Type B pancreatic cell (in vitro differentiated cells): ENCODE results near the gene CYP4Z1. TPM values are rescaled to one million over a fixed set of nuclear protein-coding genes. Genes with fewer than 3 reads are reported as not detected.
"Not testable (repeated sequence)": the region's sequence is repeated elsewhere in the genome, so short reads cannot be mapped to it uniquely, and the experiment has no call there.

Experiments used
- DNase-seq: peaks from one replicate; pipeline ENCODE4 v3.0.0; 2021; ENCODE audit warnings: mixed read lengths; ENCODE audit not compliant: unreplicated experiment; ENCODE audit errors: extremely low spot score
- H3K27ac Mint-ChIP-seq: 2 replicates; pipeline ENCODE4 v1.8.0; 2021; ENCODE audit warnings: mild to moderate bottlenecking, mixed read lengths
- H3K27me3 Mint-ChIP-seq: 2 replicates; pipeline ENCODE4 v1.8.0; 2021; ENCODE audit warnings: mixed read lengths
- H3K36me3 Mint-ChIP-seq: 2 replicates; pipeline ENCODE4 v1.8.0; 2021; ENCODE audit warnings: mixed read lengths
- H3K4me1 Mint-ChIP-seq: one replicate; pipeline ENCODE4 v1.8.0; 2021; ENCODE audit warnings: mixed read lengths; ENCODE audit not compliant: unreplicated experiment
- H3K4me3 Mint-ChIP-seq: 2 replicates; pipeline ENCODE4 v1.8.0; 2021; ENCODE audit warnings: mild to moderate bottlenecking, mixed read lengths
- H3K9me3 Mint-ChIP-seq: 2 replicates; pipeline ENCODE4 v1.8.0; 2021; ENCODE audit warnings: mixed read lengths
- CTCF ChIP-seq: fragments of 200-600 bp; sonication (generic); conservative IDR thresholded peaks from 2 replicates; pipeline ENCODE4 v1.5.0; 2021; ENCODE audit warnings: antibody characterized with exemption, mild to moderate bottlenecking
- total RNA-seq: library from RNA; stranded (reverse); gene quantifications from 2 replicates; pipeline ENCODE4 v1.2.1, GENCODE V29; 2021; ENCODE audit warnings: low replicate concordance

The CYP4Z1 gene
- total RNA-seq, 1 donor from 2014 or later: not detected

- Mint-ChIP-seq H3K4me1 (no peaks in the 10 kb centered on the region), H3K36me3 (no peaks in the 10 kb centered on the region), H3K27me3 (peaks cover 19% of the 10 kb centered on the region)
Measured at GRCh38 chr1:47128221-47128620, 61.2 kb downstream of the CYP4Z1 start.

GRCh38 chr1:47128854-47129253 is 61.8 kb downstream of the CYP4Z1 start:
- not testable (repeated sequence) for H3K4me1 Mint-ChIP-seq, H3K36me3 Mint-ChIP-seq, H3K27ac Mint-ChIP-seq, H3K4me3 Mint-ChIP-seq, DNase-seq, H3K9me3 Mint-ChIP-seq
- H3K27me3 Mint-ChIP-seq: peaks cover 20% of the 10 kb centered on the region

More at GRCh38 chr1:47128221-47128620, 61.2 kb downstream of the CYP4Z1 start:
- H3K4me3 Mint-ChIP-seq: no peak overlapping the region
- TF ChIP-seq CTCF: no peak
- DNase-seq: no peak
- no peak overlapping the region for H3K27ac Mint-ChIP-seq
- no peaks in the 10 kb centered on the region for H3K9me3 Mint-ChIP-seq

- not testable (repeated sequence) for H3K9me3 Mint-ChIP-seq, H3K4me1 Mint-ChIP-seq, DNase-seq, H3K4me3 Mint-ChIP-seq, H3K36me3 Mint-ChIP-seq, H3K27ac Mint-ChIP-seq
- peaks cover 25% of the 10 kb centered on the region for H3K27me3 Mint-ChIP-seq
Measured at GRCh38 chr1:47129489-47130230, 62.6 kb downstream of the CYP4Z1 start.

GRCh38 chr1:47132665-47133064 is 65.6 kb downstream of the CYP4Z1 start:
- not testable (repeated sequence) for DNase-seq, H3K4me3 Mint-ChIP-seq, H3K4me1 Mint-ChIP-seq, H3K9me3 Mint-ChIP-seq, H3K36me3 Mint-ChIP-seq, H3K27ac Mint-ChIP-seq
- peaks cover 34% of the 10 kb centered on the region for H3K27me3 Mint-ChIP-seq

- Mint-ChIP-seq H3K4me3 (no peak within 1 kb of the TSS), H3K36me3 (no peaks in the 10 kb centered on the region), H3K27ac (no peak within 1 kb of the TSS), H3K9me3 (no peaks in the 10 kb centered on the region), H3K27me3 (peaks cover 27% of the 10 kb centered on the region), H3K4me1 (no peaks in the 10 kb centered on the region)
- TF ChIP-seq CTCF: no peak
- DNase-seq: no peak
Measured at GRCh38 chr1:47137198-47137597, 70.2 kb downstream of the CYP4Z1 start, which contains the start of gene CYP4A22. TSS of gene CYP4A22 (plus strand) at chr1:47137441. CDS start at chr1:47137486, 45 bp downstream.

GRCh38 chr1:47137925-47138615 is 71.0 kb downstream of the CYP4Z1 start:
- DNase-seq: no peak
- Mint-ChIP-seq H3K9me3 (no peaks in the 10 kb centered on the region), H3K27me3 (peaks cover 24% of the 10 kb centered on the region), H3K4me3 (no peak overlapping the region), H3K27ac (no peak overlapping the region), H3K36me3 (no peaks in the 10 kb centered on the region), H3K4me1 (no peaks in the 10 kb centered on the region)
- TF ChIP-seq CTCF: no peak

GRCh38 chr1:47140358-47140757 is 73.3 kb downstream of the CYP4Z1 start:
- DNase-seq, H3K4me3 Mint-ChIP-seq, H3K4me1 Mint-ChIP-seq, H3K9me3 Mint-ChIP-seq, H3K27ac Mint-ChIP-seq, H3K36me3 Mint-ChIP-seq: not testable (repeated sequence)
- peaks cover 16% of the 10 kb centered on the region for H3K27me3 Mint-ChIP-seq
